Duodenal mucosa (tissue), 2 donors: ENCODE results near the gene SCFD1.
"Not testable (repeated sequence)": the region's sequence is repeated elsewhere in the genome, so short reads cannot be mapped to it uniquely, and the experiment has no call there.

Source experiments
- H3K27ac ChIP-seq: one replicate; pipeline ENCODE4 v1.7.0; 2013; ENCODE audit warnings: low read depth, low read length
- H3K27me3 ChIP-seq, 2 donors: one replicate each; pipeline ENCODE4 v1.7.0; 2013; ENCODE audit warnings: low read length in 2 of 2, control low read depth in 1 of 2; ENCODE audit not compliant: insufficient read depth in 2 of 2, control insufficient read depth in 1 of 2
- H3K36me3 ChIP-seq, 2 donors: one replicate each; pipeline ENCODE4 v1.7.0; 2013; ENCODE audit warnings: low read length in 2 of 2, control low read depth in 1 of 2; ENCODE audit not compliant: insufficient read depth in 2 of 2, control insufficient read depth in 1 of 2
- H3K4me1 ChIP-seq, 2 donors: one replicate each; pipeline ENCODE4 v1.7.0; 2013; ENCODE audit warnings: low read length in 2 of 2, control low read depth in 1 of 2; ENCODE audit not compliant: insufficient read depth in 2 of 2, control insufficient read depth in 1 of 2
- H3K4me3 ChIP-seq, 2 donors: one replicate each; pipeline ENCODE4 v1.7.0; 2013; ENCODE audit warnings: low read length in 2 of 2, low read depth in 1 of 2
- H3K9ac ChIP-seq, 2 donors: one replicate each; pipeline ENCODE4 v1.7.0; 2013; ENCODE audit warnings: low read length in 2 of 2, low read depth in 1 of 2
- H3K9me3 ChIP-seq, 2 donors: one replicate each; pipeline ENCODE4 v1.7.0; 2013; ENCODE audit warnings: low read length in 2 of 2, control low read depth in 1 of 2; ENCODE audit not compliant: control insufficient read depth in 1 of 2

SCFD1 gene

DNA sequence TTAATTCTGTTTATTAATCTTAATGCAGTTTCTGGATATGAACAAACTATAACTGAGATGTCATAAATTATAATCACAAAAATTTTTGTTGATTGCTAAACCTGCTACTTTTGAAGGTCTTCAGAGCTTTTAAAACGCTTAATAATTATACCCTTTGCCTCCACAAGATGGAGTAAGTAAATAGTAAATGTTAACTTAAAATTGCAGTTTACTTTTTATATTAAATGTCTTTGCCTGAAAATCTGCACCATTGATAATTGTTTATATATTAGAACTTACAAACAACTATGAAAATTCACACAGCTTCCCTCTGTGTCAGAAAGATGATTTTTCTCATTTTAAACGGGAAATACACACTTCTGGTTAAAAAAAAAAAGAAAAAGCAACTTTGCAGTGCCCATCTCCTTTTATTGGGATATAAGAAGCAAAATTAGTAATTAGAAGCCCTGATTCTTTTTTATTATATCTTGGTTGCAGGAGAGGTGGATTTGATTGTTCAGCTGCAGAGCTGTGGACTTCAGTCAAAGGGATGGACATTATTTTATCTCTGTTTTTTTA, 35.6 kb downstream of the SCFD1 start:
- Histone ChIP-seq H3K9ac (no peak overlapping the region), H3K4me3 (no peak overlapping the region), H3K9me3 (no peaks in the 10 kb centered on the region), H3K27me3 (no peaks in the 10 kb centered on the region), H3K4me1 (no peaks in the 10 kb centered on the region), H3K36me3 (peaks cover 26 to 43% of the 10 kb centered on the region in 2 donors), H3K27ac (no peak overlapping the region)

DNA sequence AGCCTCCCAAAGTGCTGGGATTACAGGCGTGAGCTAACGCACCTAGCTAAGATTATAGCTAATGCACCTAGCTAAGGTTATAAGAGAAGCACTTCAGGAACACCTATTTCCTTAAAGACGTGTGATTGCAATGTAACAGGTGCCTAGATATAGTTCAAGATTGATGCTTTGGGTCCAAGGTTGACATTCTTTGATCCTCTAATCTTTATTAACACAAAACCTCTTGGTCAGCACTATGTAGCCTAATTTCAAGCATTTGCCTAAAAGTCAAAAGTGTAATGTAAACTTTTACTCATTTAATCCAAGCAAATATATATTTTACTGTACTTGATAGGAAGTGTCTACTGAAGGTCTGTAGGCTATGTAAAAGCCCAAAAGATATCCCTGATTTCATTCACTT, 36.5 kb downstream of the SCFD1 start:
- no peak overlapping the region for H3K4me3 ChIP-seq
- no peaks in the 10 kb centered on the region for H3K4me1 ChIP-seq
- no peak overlapping the region for H3K9ac ChIP-seq
- no peaks in the 10 kb centered on the region for H3K9me3 ChIP-seq
- peaks cover 19 to 36% of the 10 kb centered on the region in 2 donors for H3K36me3 ChIP-seq
- no peak overlapping the region for H3K27ac ChIP-seq
- no peaks in the 10 kb centered on the region for H3K27me3 ChIP-seq

DNA sequence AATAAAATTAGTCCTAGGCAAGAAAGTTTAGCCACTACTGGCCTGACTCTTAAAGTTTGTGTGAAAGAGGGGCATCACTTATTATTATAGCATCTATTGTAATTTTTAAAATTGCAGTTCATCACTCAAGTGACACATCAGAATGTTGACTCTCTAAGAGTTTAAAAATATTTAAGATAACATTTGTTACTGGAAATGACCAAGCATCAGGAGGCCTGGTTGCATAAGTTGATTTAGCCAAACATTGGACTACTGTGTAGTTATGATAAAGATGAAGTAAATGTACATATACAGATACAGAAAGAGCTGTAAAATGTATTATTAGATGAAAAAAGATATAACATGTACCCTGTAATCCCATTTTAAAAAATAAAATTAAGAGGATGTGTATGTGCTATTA, 47.5 kb downstream of the SCFD1 start:
- Histone ChIP-seq H3K36me3 (peaks cover 5 to 19% of the 10 kb centered on the region in 2 donors), H3K9ac (no peak overlapping the region), H3K27ac (no peak overlapping the region), H3K27me3 (no peaks in the 10 kb centered on the region), H3K4me1 (no peaks in the 10 kb centered on the region), H3K9me3 (no peaks in the 10 kb centered on the region), H3K4me3 (no peak overlapping the region)

DNA sequence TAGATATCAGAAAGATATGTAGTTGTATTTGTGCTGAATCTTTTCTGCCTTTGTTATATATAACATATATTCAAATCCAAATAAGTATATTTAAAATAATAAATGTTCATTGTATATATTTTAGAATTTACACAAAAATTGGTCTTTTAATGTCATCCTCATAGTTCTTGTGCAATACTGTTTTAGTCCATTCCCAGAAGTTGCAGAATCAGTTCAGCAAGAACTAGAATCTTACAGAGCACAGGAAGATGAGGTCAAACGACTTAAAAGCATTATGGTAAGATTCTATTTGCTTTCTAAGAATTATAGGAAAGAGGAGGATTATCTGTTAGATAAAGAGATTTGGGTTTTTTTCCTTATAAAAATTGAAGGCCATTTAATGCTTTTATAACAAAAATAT, 51.0 kb downstream of the SCFD1 start:
- Histone ChIP-seq H3K9me3 (no peaks in the 10 kb centered on the region), H3K36me3 (peaks cover 9 to 29% of the 10 kb centered on the region in 2 donors), H3K4me1 (no peaks in the 10 kb centered on the region), H3K4me3 (no peak overlapping the region), H3K27ac (no peak overlapping the region), H3K27me3 (no peaks in the 10 kb centered on the region), H3K9ac (no peak overlapping the region)

DNA sequence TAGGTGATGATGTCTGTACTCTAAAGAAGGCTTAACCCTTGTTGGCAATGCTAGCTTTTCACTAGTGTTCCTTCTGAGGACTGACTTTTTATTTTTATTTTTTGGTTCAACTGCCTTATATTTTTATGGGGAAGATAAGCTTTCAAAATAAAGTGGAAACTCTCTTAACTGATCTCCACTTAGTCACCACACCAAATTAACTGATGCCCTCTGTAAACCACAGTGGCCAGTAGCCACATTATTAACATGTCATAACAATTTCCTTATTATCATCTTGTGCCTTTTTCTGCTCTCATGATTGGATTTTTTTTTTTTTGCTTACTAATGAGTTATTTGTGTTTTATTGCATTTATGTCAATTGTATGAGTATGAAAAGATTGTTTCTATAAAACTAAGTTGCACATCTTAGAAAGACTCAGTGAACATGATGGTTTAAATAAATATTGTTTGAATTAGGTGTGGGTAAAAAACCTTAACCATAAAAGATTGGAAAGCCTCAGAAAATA, 56.9 kb downstream of the SCFD1 start:
- Histone ChIP-seq H3K36me3 (peaks cover 11 to 13% of the 10 kb centered on the region in 2 donors), H3K4me3 (no peak overlapping the region), H3K27ac (no peak overlapping the region), H3K9me3 (no peaks in the 10 kb centered on the region), H3K4me1 (no peaks in the 10 kb centered on the region), H3K9ac (no peak overlapping the region), H3K27me3 (no peaks in the 10 kb centered on the region)

DNA sequence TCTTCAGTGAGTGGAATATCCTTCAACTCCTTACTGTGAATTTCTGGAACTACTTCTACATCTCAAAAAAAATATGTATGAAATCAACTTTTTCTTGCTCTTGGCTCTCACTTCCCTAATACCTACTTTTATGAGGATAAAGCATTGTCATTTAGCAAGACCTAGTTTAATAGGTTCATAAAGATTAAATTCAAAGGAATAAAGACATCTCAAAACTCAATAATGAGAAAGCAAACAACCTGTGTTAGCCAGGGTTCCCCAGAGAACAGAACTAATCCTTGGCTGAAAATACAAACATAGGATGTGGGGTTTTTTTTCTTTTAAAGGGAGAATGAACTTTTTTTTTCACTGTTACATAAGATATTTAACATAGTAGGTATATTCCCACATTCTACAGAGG, 57.9 kb downstream of the SCFD1 start:
- H3K36me3 ChIP-seq, result peaks cover 10 to 11% of the 10 kb centered on the region in 2 donors

DNA sequence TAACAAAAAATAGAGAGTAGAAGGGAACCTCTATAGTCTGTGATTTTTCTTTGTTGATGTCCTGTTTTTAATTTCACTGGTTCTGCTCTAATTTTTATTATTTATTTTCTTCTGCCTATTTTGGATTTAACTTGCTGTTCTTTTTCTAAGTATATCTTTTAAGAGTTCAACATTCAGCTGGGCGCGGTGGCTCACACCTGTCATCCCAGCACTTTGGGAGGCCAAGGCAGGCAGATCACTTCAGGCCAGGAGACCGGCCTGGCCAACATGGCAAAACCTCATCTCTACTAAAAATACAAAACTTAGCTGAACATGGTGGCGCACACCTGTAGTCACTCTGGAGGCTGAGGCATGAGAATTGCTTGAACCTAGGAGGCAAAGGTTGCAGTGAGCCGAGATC, 58.7 kb downstream of the SCFD1 start:
- not testable (repeated sequence) for H3K4me3 ChIP-seq, H3K27ac ChIP-seq, H3K9me3 ChIP-seq, H3K9ac ChIP-seq, H3K4me1 ChIP-seq, H3K27me3 ChIP-seq
- H3K36me3 ChIP-seq, result peaks cover 8 to 11% of the 10 kb centered on the region in 2 donors

More for the DNA sequence above, 57.9 kb downstream of the SCFD1 start:
- Histone ChIP-seq H3K4me1 (no peaks in the 10 kb centered on the region), H3K4me3 (no peak overlapping the region), H3K27ac (no peak overlapping the region), H3K27me3 (no peaks in the 10 kb centered on the region), H3K9ac (no peak overlapping the region), H3K9me3 (no peaks in the 10 kb centered on the region)

DNA sequence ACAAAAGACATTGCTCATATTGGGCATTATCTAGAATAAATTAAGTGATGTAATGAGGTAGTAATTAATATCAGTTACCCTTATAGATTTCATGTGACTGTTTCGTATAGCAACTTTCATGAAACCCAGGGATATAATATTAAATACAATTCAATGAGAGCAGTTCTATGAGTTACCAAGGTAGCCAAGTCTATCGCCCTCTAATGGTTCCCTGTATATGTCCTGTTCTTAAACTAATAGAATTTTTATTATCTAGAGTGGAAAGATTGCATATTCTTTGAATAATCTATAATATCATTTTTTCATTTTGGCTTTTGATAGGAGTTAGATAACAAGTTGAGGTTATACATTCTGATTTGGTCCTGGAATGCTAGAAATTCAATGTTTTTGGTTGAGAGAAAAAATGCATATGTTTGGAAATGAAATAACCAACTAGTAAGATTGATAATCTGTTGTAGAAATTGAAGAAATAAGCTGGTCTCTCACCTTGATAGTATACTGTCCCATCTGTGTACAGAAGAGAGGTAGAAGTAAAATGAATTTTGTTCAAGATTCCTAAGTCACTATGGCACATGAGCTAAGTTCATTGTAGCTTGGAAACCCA, 59.7 kb downstream of the SCFD1 start:
- Histone ChIP-seq H3K4me3 (no peak overlapping the region), H3K4me1 (no peaks in the 10 kb centered on the region), H3K36me3 (peaks cover 5 to 7% of the 10 kb centered on the region in 2 donors), H3K9ac (no peak overlapping the region), H3K27ac (no peak overlapping the region), H3K27me3 (no peaks in the 10 kb centered on the region), H3K9me3 (no peaks in the 10 kb centered on the region)

DNA sequence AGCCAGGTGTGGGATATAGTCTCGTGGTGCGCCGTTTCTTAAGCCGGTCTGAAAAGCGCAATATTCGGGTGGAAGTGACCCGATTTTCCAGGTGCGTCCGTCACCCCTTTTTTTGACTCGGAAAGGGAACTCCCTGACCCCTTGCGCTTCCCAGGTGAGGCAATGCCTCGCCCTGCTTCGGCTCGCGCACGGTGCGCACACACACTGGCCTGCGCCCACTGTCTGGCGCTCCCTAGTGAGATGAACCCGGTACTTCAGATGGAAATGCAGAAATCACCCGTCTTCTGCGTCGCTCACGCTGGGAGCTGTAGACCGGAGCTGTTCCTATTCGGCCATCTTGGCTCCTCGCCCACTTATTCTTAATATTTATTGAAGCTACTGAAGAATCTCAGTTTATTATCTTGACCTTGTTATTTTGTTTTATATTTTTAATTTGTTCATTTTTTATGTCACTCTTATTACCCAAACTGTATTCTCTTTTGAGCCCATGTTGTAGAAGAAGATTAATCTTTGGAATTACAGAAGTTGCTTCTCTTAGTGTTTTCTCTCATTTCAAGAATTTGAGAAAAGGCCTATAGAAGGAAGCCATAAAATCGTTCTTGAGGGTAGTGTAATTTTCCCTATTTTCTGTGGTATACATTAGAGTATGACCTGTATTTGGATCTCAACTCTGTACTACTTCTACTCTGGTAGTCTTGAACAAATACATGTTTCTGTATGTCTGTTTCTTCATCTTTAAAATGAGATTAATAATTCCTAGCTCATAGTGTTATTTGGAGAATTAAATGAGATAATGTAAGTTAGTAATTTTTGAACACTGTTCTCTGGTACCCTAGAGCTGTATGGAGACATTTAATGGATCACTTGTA, 68.6 kb downstream of the SCFD1 start:
- H3K27ac ChIP-seq, H3K36me3 ChIP-seq, H3K9me3 ChIP-seq, H3K4me1 ChIP-seq, H3K27me3 ChIP-seq: not testable (repeated sequence)
- peak overlapping the region in 1 of 2 donors; percentile 19 for H3K9ac ChIP-seq
- peak overlapping the region in 1 of 2 donors; percentile 44 for H3K4me3 ChIP-seq

DNA sequence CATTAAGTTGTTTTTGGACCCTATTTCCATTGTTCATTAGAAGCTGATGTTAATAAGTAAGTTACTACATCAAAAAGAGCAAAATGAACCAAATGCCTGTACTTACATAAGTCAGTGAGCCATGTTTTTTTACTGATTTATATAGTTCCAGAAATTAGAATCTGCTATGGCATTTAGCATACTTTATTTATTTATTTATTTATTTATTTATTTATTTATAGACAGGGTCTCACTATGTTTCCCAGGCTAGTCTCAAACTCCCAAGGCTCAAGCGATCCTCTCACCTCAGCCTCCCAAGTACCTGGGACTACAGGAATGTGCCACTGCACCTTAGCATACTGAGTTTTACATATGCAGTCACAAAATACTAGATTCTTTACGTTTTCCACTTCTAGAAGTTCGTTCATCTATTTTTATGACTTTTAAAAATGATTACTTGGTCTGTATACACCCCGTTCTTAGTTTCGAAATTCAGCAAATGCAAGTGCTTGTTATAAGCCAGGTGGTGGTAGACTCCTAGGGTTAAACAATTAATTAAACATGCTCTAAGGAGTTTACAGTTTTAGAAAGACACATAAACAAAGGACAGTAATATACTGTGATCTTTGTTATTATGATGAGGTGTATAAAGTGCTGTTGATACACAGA, 69.8 kb downstream of the SCFD1 start:
- Histone ChIP-seq H3K4me3 (no peak overlapping the region), H3K9me3 (no peaks in the 10 kb centered on the region), H3K36me3 (peaks cover 0 to 9% of the 10 kb centered on the region in 2 donors), H3K27ac (no peak overlapping the region), H3K9ac (no peak overlapping the region), H3K4me1 (peaks cover 0 to 9% of the 10 kb centered on the region in 2 donors), H3K27me3 (no peaks in the 10 kb centered on the region)
